Ovary (tissue), 3 donors: ENCODE results near the gene ZPR1.

Experiments used
- POLR2A ChIP-seq: fragments of 450-650 bp; IDR thresholded peaks from one replicate; pipeline ENCODE4 v1.6.1; 2017; ENCODE audit warnings: antibody characterized with exemption, mild to moderate bottlenecking, moderate library complexity
- TF ChIP-seq, protein P1 (sequence below), 3 donors: fragments of 450-650 bp in 2 of 3; fragments of 200-600 bp in 1 of 3; IDR thresholded peaks; one replicate each; pipeline versions ENCODE4 v1.5.1 to v1.8.0; 2016 to 2022; ENCODE audit warnings: antibody characterized with exemption in 3 of 3, mild to moderate bottlenecking in 1 of 3
- donor health status: DM: no; HTN: no; CAD: no.

DNA sequence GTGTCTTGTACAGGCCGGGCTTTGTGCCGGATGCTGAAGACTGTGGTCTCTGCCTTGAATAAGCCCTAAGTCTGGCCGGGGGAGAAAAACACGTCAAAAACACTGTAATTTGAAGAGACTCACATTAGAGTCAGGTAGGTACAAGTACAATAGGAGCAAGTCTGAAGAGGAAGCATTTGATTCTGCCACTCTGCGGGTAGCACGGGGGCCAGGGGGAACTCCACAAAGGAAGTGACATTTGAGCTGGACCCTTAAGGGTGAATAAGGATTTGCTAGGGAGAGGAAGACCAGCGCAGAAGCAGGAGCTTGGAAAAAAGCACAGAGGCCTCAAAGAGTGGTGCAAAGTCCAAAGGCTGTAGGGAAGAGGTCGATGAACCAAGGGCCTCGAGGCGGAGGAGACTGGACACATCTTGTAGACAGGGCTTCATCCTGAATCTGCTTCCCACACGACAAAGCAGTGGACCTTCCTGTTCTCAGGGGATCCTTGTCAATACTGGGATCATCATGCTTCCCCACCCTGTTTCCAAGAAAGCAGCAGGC is 53.8 kb downstream of the ZPR1 start:
- TF ChIP-seq, protein P1, sequence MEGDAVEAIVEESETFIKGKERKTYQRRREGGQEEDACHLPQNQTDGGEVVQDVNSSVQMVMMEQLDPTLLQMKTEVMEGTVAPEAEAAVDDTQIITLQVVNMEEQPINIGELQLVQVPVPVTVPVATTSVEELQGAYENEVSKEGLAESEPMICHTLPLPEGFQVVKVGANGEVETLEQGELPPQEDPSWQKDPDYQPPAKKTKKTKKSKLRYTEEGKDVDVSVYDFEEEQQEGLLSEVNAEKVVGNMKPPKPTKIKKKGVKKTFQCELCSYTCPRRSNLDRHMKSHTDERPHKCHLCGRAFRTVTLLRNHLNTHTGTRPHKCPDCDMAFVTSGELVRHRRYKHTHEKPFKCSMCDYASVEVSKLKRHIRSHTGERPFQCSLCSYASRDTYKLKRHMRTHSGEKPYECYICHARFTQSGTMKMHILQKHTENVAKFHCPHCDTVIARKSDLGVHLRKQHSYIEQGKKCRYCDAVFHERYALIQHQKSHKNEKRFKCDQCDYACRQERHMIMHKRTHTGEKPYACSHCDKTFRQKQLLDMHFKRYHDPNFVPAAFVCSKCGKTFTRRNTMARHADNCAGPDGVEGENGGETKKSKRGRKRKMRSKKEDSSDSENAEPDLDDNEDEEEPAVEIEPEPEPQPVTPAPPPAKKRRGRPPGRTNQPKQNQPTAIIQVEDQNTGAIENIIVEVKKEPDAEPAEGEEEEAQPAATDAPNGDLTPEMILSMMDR (IDR thresholded peaks at IDR 0.05): no peak
- no peak for TF ChIP-seq POLR2A
